GM21381 (cell line): ENCODE data around the gene ALAS1.
"Not testable (repeated sequence)": the region's sequence is repeated elsewhere in the genome, so short reads cannot be mapped to it uniquely, and the experiment has no call there.

ENCODE experiments used
- ATAC-seq: cut with Tn5 transposase; IDR thresholded peaks from one replicate; pipeline ENCODE4 v1.9.1; 2021; ENCODE audit warnings: mild to moderate bottlenecking, moderate library complexity; ENCODE audit not compliant: unreplicated experiment

Gene ALAS1

GRCh38 chr3:52176951-52177700 lies 20.8 kb upstream of the ALAS1 start:
- no peak for ATAC-seq

- no peak for ATAC-seq
These were observed 20.3 kb upstream of the ALAS1 start for GRCh38 chr3:52177701-52178042.

DNA sequence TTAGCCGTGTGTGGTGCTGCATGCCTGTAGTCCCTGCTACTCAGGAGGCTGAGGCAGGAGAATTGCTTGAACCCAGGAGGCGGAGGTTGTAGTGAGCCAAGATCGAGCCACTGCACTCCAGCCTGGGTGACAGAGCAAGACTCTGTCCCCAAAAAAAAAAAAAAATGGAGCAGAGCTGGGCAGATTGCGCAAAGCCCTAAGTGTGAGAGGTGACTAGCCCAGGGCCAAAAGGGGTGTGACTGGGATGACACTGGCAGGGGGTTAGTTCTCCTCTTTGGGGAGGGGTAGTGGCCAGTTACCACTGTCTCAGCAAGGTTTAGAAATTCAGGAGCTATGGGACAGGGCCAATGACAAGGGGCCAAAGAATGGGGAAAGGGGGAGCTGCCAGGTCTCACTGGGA lies 19.8 kb upstream of the ALAS1 start:
- ATAC-seq = not testable (repeated sequence)

GRCh38 chr3:52178537-52178936 lies 19.4 kb upstream of the ALAS1 start:
- ATAC-seq = no peak

DNA sequence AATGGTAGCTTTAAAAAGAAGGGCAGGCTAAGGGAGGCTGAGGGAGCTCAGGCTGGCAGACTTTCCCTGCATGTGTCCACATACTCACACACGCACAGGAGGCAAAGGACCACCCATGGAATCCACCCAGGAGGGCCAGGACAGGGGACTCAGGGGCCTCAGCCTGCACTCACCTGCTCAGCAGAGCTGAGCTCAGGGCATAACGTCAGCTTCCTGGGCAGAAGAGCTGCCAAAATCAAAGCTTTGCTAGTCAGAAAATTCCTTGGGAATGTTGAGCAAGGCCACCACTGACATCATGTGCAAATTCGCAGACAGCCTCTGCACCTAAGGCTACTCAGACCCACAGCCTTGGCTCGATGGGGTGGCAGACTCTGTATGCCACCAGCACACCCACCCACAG lies 16.4 kb upstream of the ALAS1 start:
- ATAC-seq = no peak

DNA sequence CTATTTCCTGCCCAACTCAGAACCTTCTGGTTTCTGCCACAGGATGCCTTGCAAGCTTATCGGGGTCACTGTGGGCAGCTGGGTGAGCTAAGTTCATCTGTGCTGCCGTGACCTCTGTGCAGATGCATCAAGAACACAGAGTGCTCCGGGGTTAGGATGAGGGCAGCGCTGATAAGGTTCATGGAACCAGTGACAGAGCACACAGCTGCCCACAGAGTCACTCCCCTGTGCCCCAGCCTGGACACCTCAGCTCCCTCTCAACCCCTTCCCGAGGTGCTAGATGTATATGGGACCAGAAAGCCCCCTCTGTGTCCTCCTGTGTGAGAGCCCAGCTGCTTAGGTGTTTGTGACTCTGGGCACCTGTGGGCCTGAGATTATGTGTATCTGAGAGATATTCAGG lies 15.8 kb upstream of the ALAS1 start:
- no peak for ATAC-seq

DNA sequence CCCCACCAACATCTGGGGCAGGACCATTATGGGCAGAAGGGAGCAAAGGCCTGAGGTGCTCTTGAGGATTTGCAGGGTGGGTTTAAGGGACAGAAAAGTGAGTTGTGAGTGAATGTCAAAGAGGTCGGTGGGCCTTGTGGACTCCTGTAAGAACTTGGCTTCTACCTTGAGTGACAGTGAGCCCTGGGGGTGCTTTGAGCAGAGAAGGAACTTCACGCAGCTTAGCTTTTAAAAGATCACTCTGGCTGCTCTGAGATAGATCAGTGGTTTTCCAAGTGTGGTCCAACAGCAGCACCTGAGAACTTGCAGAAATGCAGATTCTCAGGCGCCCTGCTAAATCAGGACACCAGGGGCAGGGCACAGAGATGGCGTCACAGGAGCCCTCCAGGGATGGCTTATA lies 15.3 kb upstream of the ALAS1 start:
- no peak for ATAC-seq

GRCh38 chr3:52183786-52184445 lies 14.0 kb upstream of the ALAS1 start:
- ATAC-seq = no peak

DNA sequence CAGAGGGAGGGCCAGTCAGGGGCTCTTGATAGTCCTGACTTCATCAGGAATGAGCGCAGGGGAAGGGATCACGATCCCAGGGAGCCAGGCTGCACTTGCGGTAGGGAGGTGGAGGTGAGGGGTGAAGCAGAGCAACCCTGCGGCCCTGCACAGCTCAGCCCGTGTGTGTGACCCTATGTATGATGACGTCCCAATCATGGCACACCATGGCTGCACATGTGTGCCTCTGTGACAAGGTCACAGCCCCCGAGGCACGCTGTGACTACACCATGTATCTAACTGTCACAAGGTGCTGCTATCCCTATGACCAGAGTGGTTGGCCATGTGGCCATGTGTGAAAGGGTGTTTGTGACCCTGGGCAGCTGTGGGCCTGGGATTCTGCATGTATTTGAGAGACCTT lies 13.3 kb upstream of the ALAS1 start:
- ATAC-seq = no peak

GRCh38 chr3:52185311-52185710 lies 12.6 kb upstream of the ALAS1 start:
- ATAC-seq = no peak

DNA sequence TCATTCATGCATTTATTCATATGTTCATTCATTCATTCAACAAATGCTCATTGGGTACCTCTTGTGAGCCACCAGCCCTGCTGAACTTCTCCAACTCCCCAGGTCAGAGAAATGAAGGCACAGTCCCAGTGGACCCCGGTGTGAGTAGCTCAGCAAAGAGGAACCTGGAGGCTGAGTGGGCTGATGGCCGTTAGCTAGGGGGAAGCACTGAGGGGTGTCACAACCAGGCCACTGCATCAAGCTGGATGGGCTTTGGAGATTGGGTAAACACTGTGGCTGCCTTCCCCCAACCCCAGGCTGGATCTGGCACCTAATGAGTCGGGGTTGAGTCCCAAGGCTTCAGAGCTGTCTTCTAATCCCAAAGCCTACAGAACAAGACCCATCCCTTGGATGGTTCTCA lies 12.1 kb upstream of the ALAS1 start:
- no peak for ATAC-seq

- ATAC-seq = no peak
These were observed 11.2 kb upstream of the ALAS1 start for GRCh38 chr3:52186729-52187128.

- ATAC-seq = no peak
These were observed 9.4 kb upstream of the ALAS1 start for GRCh38 chr3:52188556-52188955.

DNA sequence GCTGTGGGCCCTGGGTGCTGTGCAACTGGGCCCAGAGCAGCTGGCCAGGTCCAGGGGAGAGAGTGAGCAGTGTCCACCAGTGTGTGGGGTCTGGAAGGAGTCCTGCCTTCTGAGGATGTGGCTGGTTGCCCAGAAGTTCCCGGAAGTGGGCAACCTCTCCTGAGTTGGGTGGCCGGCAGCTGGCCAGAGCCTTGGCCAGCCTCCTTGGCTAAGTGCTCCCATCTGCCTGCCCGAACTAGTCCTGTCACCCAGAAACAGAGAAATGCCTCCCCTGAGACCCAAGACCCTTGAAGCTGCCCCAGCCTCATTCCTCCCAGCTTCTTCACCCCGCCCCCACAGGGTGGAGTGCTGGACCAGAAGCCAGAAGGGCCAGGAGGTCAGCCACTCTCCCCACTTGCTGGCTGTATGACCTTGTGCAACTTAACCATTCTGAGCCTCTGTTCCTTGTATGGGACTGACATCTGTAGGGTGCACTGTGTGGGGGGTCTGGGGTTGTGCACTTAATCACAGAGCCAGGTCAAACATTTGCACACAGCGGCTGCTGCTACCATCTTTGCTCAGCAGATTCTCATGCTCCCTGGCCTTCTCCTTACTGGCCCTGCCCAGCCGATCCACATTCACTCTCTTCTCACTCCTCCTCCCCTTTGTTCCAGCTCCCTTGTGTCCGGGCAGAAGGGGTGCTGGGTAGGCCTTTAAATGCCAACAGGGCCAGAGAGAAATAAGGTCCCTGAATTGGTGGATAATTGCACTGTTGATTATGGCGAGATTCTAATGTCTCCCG lies 7.5 kb upstream of the ALAS1 start:
- ATAC-seq = no peak

DNA sequence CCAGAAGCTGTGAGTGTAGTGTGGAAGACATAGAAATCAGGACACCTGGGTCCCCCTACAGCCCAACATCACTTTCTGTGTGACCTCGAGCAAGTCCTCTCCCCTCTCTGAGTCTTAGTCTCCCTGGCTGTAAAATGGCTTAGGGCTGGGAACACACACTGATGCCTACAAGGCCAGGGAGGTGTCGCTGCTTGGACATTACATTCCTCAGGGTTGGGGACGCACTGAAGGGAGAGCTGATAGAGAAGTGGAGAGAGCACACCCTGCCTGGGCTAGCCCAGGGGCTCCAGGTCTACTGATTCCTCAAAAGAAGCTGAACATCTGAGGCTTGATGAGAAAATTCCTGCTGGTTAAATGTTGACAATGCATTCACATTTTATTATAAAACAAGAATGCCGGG lies 6.3 kb upstream of the ALAS1 start:
- ATAC-seq = no peak

- no peak for ATAC-seq
These were observed 4.9 kb upstream of the ALAS1 start for GRCh38 chr3:52193065-52193464.

- no peak for ATAC-seq
These were observed 3.3 kb upstream of the ALAS1 start for GRCh38 chr3:52194485-52195290.

DNA sequence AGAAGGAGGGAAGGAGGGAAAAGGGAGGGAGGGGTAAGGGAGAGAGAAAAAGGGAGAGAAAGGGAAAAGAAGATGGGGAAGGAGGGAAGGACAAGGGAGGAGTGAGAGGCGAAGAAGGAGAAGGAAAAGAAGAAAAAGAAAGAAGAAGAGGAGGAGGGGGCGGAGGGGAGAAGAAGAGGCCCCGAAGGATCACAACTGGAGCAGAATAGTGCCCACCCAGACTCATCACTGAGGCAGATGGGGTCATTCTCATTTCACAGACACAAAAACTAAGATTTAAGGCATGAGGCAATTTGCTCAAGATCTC lies 2.7 kb upstream of the ALAS1 start:
- ATAC-seq = no peak

DNA sequence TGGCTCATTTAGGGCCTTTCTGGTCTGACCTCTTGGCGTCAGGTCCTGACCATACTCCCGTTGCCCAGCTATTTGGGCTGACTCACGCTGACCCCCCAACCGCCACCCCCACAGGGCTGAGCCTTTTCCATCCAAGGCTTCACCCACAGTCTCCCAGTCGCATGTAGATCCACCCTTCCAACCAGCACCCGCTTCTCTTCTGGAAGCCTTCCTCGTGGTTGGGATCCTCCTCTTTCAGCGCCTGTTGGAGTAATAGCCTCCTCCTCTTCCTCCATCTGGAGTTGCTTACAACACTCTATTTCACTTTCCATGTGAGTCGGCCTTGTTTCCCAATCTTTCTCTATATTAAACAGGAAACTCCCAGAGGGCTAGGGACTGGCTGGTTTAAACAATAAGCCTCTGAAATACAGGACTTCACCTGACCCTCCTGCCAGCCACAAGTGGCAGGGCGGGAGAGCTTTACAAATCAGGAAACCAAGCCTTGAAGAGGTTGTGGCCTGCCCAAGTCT lies 2.1 kb upstream of the ALAS1 start:
- ATAC-seq = no peak

GRCh38 chr3:52196977-52197376 lies 983 bp upstream of the ALAS1 start:
- no peak for ATAC-seq

DNA sequence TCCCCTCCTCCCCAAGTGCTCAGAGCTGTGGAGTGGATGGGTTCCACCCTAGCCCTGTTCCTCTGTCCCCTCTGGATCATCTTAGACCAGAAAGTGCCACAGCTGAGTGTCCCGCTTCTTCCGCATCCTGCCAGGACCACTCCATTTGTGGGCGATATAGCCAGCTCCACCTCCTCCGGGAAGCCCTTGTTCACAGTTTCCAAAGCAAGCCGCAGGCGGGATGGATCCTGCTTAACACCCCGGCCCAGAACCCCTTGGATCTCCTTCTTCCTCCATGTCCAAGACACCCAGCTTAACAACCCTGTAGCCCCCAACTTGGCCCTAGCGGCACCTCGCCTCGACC lies 490 bp upstream of the ALAS1 start:
- no peak for ATAC-seq
